ENCODE results near the gene GFPT1.

The GFPT1 gene

DNA sequence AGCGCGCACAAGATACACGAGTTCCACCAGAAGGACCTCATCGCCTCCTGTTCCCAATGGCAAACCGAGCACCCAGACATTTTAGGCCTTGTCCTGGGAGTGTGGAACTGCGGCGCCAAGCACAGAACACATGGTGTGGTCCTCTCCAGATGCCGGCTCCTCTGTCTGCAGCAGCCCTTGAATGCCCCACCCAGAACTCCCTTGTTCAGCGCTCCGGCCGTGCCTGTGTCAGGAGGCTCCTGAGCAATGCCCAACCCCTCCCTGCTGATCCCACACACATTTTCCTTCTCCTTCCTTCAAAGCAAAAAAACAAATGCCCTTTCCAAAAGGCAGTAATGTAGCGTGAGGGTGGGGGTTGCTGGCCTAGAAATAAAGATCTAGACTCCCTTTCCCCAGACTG, 89.8 kb downstream of the GFPT1 start:
- no peaks in the 10 kb centered on the region for H3K36me3 ChIP-seq (ENCODE audit: insufficient read depth, low read length)
- no peaks in the 10 kb centered on the region for H3K79me2 ChIP-seq (ENCODE audit: insufficient read depth, low read length)
- H3K9ac ChIP-seq (ENCODE audit: low read depth, low read length, poor library complexity, severe bottlenecking): no peak overlapping the region
- H3F3A ChIP-seq (ENCODE audit: low read depth): no peaks in the 10 kb centered on the region
- no peak for TF ChIP-seq CTCF (conservative IDR thresholded peaks at IDR 0.05; ENCODE audit: low read length)
- no peak for TF ChIP-seq EZH2phosphoT487 (IDR thresholded peaks at IDR 0.05; ENCODE audit: borderline replicate concordance)
- no peaks in the 10 kb centered on the region for H3K9me3 ChIP-seq (ENCODE audit: insufficient read depth, low read depth, low read length)
- no peak overlapping the region for H2AFZ ChIP-seq (ENCODE audit: low read length)
- no peak overlapping the region for H3K4me3 ChIP-seq (ENCODE audit: low read length, poor library complexity, severe bottlenecking)
- no peaks in the 10 kb centered on the region for H3K9me2 ChIP-seq (replicated peaks; ENCODE audit: low read depth, low read length)
- no peaks in the 10 kb centered on the region for H3K4me1 ChIP-seq (ENCODE audit: insufficient read depth, low read length, poor library complexity, severe bottlenecking)
- no peaks in the 10 kb centered on the region for H4K20me1 ChIP-seq (ENCODE audit: insufficient read depth, low read length, poor library complexity, severe bottlenecking)
- no peak overlapping the region for H3K4me2 ChIP-seq (ENCODE audit: low read depth, low read length, poor library complexity, severe bottlenecking)
- H3K27me3 ChIP-seq (ENCODE audit: insufficient read depth, low read length, poor library complexity, severe bottlenecking): no peaks in the 10 kb centered on the region

GRCh38 chr2:69296421-69296820, 90.6 kb downstream of the GFPT1 start:
- Histone ChIP-seq H3K79me2 (ENCODE audit: insufficient read depth, low read length) (no peaks in the 10 kb centered on the region), H3K9me2 (replicated peaks; ENCODE audit: low read depth, low read length) (no peaks in the 10 kb centered on the region), H3K36me3 (ENCODE audit: insufficient read depth, low read length) (no peaks in the 10 kb centered on the region), H3K9me3 (ENCODE audit: insufficient read depth, low read depth, low read length) (no peaks in the 10 kb centered on the region), H2AFZ (ENCODE audit: low read length) (no peak overlapping the region), H3K27me3 (ENCODE audit: insufficient read depth, low read length, poor library complexity, severe bottlenecking) (no peaks in the 10 kb centered on the region), H3K4me3 (ENCODE audit: low read length, poor library complexity, severe bottlenecking) (no peak overlapping the region), H3F3A (ENCODE audit: low read depth) (no peaks in the 10 kb centered on the region), H3K9ac (ENCODE audit: low read depth, low read length, poor library complexity, severe bottlenecking) (no peak overlapping the region), H3K4me2 (ENCODE audit: low read depth, low read length, poor library complexity, severe bottlenecking) (no peak overlapping the region), H4K20me1 (ENCODE audit: insufficient read depth, low read length, poor library complexity, severe bottlenecking) (no peaks in the 10 kb centered on the region), H3K4me1 (ENCODE audit: insufficient read depth, low read length, poor library complexity, severe bottlenecking) (no peaks in the 10 kb centered on the region)
- no peak for TF ChIP-seq EZH2phosphoT487 (IDR thresholded peaks at IDR 0.05; ENCODE audit: borderline replicate concordance)
- TF ChIP-seq CTCF (conservative IDR thresholded peaks at IDR 0.05; ENCODE audit: low read length): no peak

- Histone ChIP-seq H3K27me3 (ENCODE audit: insufficient read depth, low read length, poor library complexity, severe bottlenecking) (no peaks in the 10 kb centered on the region), H4K20me1 (ENCODE audit: insufficient read depth, low read length, poor library complexity, severe bottlenecking) (no peaks in the 10 kb centered on the region), H3K9ac (ENCODE audit: low read depth, low read length, poor library complexity, severe bottlenecking) (no peak overlapping the region), H3K9me2 (replicated peaks; ENCODE audit: low read depth, low read length) (no peaks in the 10 kb centered on the region), H3K79me2 (ENCODE audit: insufficient read depth, low read length) (no peaks in the 10 kb centered on the region), H3K9me3 (ENCODE audit: insufficient read depth, low read depth, low read length) (no peaks in the 10 kb centered on the region), H3K4me3 (ENCODE audit: low read length, poor library complexity, severe bottlenecking) (no peak overlapping the region), H3K4me2 (ENCODE audit: low read depth, low read length, poor library complexity, severe bottlenecking) (no peak overlapping the region), H2AFZ (ENCODE audit: low read length) (no peak overlapping the region), H3K4me1 (ENCODE audit: insufficient read depth, low read length, poor library complexity, severe bottlenecking) (no peaks in the 10 kb centered on the region), H3K36me3 (ENCODE audit: insufficient read depth, low read length) (no peaks in the 10 kb centered on the region), H3F3A (ENCODE audit: low read depth) (no peaks in the 10 kb centered on the region)
- TF ChIP-seq EZH2phosphoT487 (IDR thresholded peaks at IDR 0.05; ENCODE audit: borderline replicate concordance): no peak
- no peak for TF ChIP-seq CTCF (conservative IDR thresholded peaks at IDR 0.05; ENCODE audit: low read length)
Observed at GRCh38 chr2:69292256-69292655, 94.8 kb downstream of the GFPT1 start.

Data from Loucy (cell line).